Measurements from ENCODE around the gene YPEL5. TPM values are rescaled to one million over a fixed set of nuclear protein-coding genes. Genes with fewer than 3 reads are reported as not detected.

Gene YPEL5
- polyA plus RNA-seq, 2 of the 4 experiments (the other 2 are of a cell fraction), result 45.6 to 89.6 TPM

DNA sequence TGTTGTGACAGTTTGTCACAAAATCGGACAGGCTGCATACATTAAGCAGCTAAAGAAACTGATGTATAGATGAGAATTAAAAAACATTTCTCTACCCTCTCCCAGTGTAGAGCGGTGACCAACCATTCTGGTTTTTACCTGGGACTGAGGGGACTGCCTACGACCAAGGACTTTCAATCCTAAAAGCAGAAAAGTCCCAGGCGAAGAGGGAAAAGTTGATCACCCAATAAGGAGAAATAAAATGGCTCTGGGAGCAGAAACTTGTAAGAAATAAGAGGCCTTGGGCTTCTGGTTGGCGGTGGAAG lies 30.9 kb upstream of the YPEL5 start (continued):
- no peak for TF ChIP-seq SREBF2 (IDR thresholded peaks at IDR 0.05)

DNA sequence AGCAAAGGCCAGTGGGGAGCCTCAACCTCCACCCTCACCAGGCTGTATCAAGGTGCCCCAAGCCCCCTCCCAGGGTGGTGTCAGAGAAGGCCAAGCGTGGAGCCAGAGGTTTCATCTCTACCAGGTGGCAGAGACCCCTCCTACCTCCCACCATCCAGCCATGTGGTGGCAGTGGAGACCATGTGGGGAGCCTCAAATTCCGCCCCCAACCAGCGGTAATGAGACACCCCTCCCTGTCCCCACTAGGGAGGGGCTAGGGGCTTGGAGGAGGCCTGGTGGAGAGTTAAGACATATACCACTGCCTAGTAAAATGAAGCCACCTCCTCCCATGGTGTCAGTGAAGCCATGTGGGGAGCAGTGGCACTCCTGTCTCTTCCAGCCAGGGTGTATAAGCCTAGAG lies 24.4 kb upstream of the YPEL5 start:
- DNase-seq (ENCODE audit: low read depth in 1 of 2, low spot score in 1 of 2), result no peak
- H3K4me3 ChIP-seq, result no peak overlapping the region
- ATAC-seq, result no peak
- no peak overlapping the region for H3K4me2 ChIP-seq
- H3K9me3 ChIP-seq, result peaks cover 12% of the 10 kb centered on the region; the same call in 2 of the 3 replicates
- POLR2A ChIA-PET, result no interaction called here
- peaks cover 2% of the 10 kb centered on the region; the same call in 2 of the 3 replicates for H3K4me1 ChIP-seq
- TF ChIP-seq RAD21 (conservative IDR thresholded peaks at IDR 0.05 in 1 of 2, IDR thresholded peaks at IDR 0.05 in 1 of 2), result no peak
- no peak for TF ChIP-seq MAFK (IDR thresholded peaks at IDR 0.05; ENCODE audit: partially characterized antibody)
- TF ChIP-seq POLR2A (IDR thresholded peaks at IDR 0.05; ENCODE audit: low read length), result no peak
- no peak for TF ChIP-seq NR3C1 (IDR thresholded peaks at IDR 0.05)
- TF ChIP-seq, protein P1, sequence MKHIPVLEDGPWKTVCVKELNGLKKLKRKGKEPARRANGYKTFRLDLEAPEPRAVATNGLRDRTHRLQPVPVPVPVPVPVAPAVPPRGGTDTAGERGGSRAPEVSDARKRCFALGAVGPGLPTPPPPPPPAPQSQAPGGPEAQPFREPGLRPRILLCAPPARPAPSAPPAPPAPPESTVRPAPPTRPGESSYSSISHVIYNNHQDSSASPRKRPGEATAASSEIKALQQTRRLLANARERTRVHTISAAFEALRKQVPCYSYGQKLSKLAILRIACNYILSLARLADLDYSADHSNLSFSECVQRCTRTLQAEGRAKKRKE (CRISPR knock-in tag; IDR thresholded peaks at IDR 0.05; ENCODE audit: low read depth), result no peak
- TF ChIP-seq PHF8 (IDR thresholded peaks at IDR 0.05; ENCODE audit: borderline replicate concordance, low read depth), result no peak
- TF ChIP-seq, protein P2, sequence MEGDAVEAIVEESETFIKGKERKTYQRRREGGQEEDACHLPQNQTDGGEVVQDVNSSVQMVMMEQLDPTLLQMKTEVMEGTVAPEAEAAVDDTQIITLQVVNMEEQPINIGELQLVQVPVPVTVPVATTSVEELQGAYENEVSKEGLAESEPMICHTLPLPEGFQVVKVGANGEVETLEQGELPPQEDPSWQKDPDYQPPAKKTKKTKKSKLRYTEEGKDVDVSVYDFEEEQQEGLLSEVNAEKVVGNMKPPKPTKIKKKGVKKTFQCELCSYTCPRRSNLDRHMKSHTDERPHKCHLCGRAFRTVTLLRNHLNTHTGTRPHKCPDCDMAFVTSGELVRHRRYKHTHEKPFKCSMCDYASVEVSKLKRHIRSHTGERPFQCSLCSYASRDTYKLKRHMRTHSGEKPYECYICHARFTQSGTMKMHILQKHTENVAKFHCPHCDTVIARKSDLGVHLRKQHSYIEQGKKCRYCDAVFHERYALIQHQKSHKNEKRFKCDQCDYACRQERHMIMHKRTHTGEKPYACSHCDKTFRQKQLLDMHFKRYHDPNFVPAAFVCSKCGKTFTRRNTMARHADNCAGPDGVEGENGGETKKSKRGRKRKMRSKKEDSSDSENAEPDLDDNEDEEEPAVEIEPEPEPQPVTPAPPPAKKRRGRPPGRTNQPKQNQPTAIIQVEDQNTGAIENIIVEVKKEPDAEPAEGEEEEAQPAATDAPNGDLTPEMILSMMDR (IDR thresholded peaks at IDR 0.05), result no peak
- no peak for TF ChIP-seq JUN (IDR thresholded peaks at IDR 0.05)
- TF ChIP-seq HEYL (CRISPR knock-in tag; IDR thresholded peaks at IDR 0.05), result no peak
- no peak for TF ChIP-seq HDAC2 (IDR thresholded peaks at IDR 0.05)
- TF ChIP-seq ZFP36 (IDR thresholded peaks at IDR 0.05; ENCODE audit: borderline replicate concordance, partially characterized antibody), result no peak
- TF ChIP-seq CHD2 (IDR thresholded peaks at IDR 0.05; ENCODE audit: low read length, partially characterized antibody), result no peak
- CTCF ChIA-PET, result interaction anchor here (1.1 to 1.3 kb wide), 3 partner anchors 13 to 96 kb away, joined by 3 to 6 read pairs (median 4); no protein-coding TSS in a partner anchor
- FAIRE-seq, result no peak
- H3K27ac ChIP-seq, result no peak overlapping the region
- WGBS (ENCODE audit: missing lambda C conversion rate), result 34% methylated on average over 3 of the region's 3 CpGs

- no peak overlapping the region for H3K4me3 ChIP-seq
- POLR2A ChIA-PET, result no interaction called here
- CTCF ChIA-PET, result interaction anchor here (0.6 to 1.5 kb wide), 3 partner anchors 11 to 767 kb away, joined by 3 to 4 read pairs (median 3); no protein-coding TSS in a partner anchor
- 0 out of 3 replicates have a peak overlapping the region, but pooled peaks have one; percentile 28 for H3K4me2 ChIP-seq
- no peak overlapping the region for H3K27ac ChIP-seq
- 59% methylated on average over 8 of the region's 9 CpGs for WGBS (ENCODE audit: missing lambda C conversion rate)
- DNase-seq (ENCODE audit: low read depth in 1 of 2, low spot score in 1 of 2), result peak in 1 of 2 experiments; percentile 27
- peak; percentile 26 to 64; a peak in 3 of 6 replicates for ATAC-seq
- no peak for TF ChIP-seq JUN (IDR thresholded peaks at IDR 0.05)
- no peak for TF ChIP-seq NPAS2 (CRISPR knock-in tag; IDR thresholded peaks at IDR 0.05; ENCODE audit: borderline replicate concordance)
- TF ChIP-seq, protein P3, sequence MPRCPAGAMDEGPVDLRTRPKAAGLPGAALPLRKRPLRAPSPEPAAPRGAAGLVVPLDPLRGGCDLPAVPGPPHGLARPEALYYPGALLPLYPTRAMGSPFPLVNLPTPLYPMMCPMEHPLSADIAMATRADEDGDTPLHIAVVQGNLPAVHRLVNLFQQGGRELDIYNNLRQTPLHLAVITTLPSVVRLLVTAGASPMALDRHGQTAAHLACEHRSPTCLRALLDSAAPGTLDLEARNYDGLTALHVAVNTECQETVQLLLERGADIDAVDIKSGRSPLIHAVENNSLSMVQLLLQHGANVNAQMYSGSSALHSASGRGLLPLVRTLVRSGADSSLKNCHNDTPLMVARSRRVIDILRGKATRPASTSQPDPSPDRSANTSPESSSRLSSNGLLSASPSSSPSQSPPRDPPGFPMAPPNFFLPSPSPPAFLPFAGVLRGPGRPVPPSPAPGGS (IDR thresholded peaks at IDR 0.05), result no peak
- 0 out of 2 replicates have a peak, but pooled peaks have one; percentile 35 for TF ChIP-seq FOSL2 (IDR thresholded peaks at IDR 0.05)
- TF ChIP-seq FOSL2 (CRISPR knock-in tag; IDR thresholded peaks at IDR 0.05), result peak; percentile 61
- TF ChIP-seq CHD2 (IDR thresholded peaks at IDR 0.05; ENCODE audit: low read length, partially characterized antibody), result no peak
- no peak for TF ChIP-seq EHMT2 (IDR thresholded peaks at IDR 0.05; ENCODE audit: low read depth)
- peaks cover 12% of the 10 kb centered on the region; the same call in 2 of the 3 replicates for H3K9me3 ChIP-seq
- H3K4me1 ChIP-seq, result peaks cover 6% of the 10 kb centered on the region; the same call in 2 of the 3 replicates
- no peak for FAIRE-seq
Observed at GRCh38 chr2:30127016-30127893, 19.6 kb upstream of the YPEL5 start.
